HEK293T (cell line): ENCODE results near the gene CC2D1A.

Experiments
- CTCF ChIA-PET: fragments of 350-600 bp; formaldehyde crosslinking; extraction: SDS; loops from one replicate; lab custom pipeline; 2021; ENCODE audit warnings: antibody characterized with exemption, inconsistent platforms; lab: Yijun Ruan, JAX
- POLR2A ChIA-PET: fragments of 350-600 bp; formaldehyde crosslinking; extraction: SDS; loops from one replicate; lab custom pipeline; 2020; ENCODE audit warnings: antibody characterized with exemption, inconsistent platforms; lab: Yijun Ruan, JAX
- DNase-seq: peaks from one replicate; pipeline ENCODE4 v3.0.0; 2012; ENCODE audit warnings: mixed read lengths; ENCODE audit errors: extremely low spot score
- ARNT ChIP-seq: fragments of 450-650 bp; IDR thresholded peaks from 2 replicates; pipeline ENCODE4 v1.6.1; 2017; ENCODE audit warnings: mild to moderate bottlenecking
- BHLHE40 ChIP-seq: fragments of 450-650 bp; IDR thresholded peaks from 2 replicates; pipeline ENCODE4 v1.6.1; 2016; ENCODE audit warnings: mild to moderate bottlenecking, moderate library complexity, borderline replicate concordance
- CTBP1 ChIP-seq: fragments of 450-650 bp; IDR thresholded peaks from 2 replicates; pipeline ENCODE4 v1.6.1; 2016; ENCODE audit warnings: borderline replicate concordance
- ELF4 ChIP-seq: fragments of 450-650 bp; IDR thresholded peaks from 2 replicates; pipeline ENCODE4 v1.6.1; 2017; ENCODE audit warnings: antibody characterized with exemption
- FOXA1 ChIP-seq: fragments of 450-650 bp; IDR thresholded peaks from 2 replicates; pipeline ENCODE4 v1.6.1; 2016; ENCODE audit warnings: mild to moderate bottlenecking
- FOXK2 ChIP-seq: fragments of 450-650 bp; IDR thresholded peaks from 2 replicates; pipeline ENCODE4 v1.6.1; 2016; ENCODE audit warnings: mild to moderate bottlenecking
- FOXM1 ChIP-seq: fragments of 450-650 bp; IDR thresholded peaks from 2 replicates; pipeline ENCODE4 v1.6.1; 2017; ENCODE audit warnings: mild to moderate bottlenecking, borderline replicate concordance
- HDGF ChIP-seq: fragments of 450-650 bp; IDR thresholded peaks from 2 replicates; pipeline ENCODE4 v1.6.1; 2017; ENCODE audit warnings: antibody characterized with exemption, borderline replicate concordance
- L3MBTL2 ChIP-seq: fragments of 450-650 bp; conservative IDR thresholded peaks from 2 replicates; pipeline ENCODE4 v1.6.1; 2016; ENCODE audit warnings: mild to moderate bottlenecking
- LEF1 ChIP-seq: fragments of 450-650 bp; IDR thresholded peaks from 2 replicates; pipeline ENCODE4 v1.6.1; 2017; ENCODE audit warnings: mild to moderate bottlenecking, borderline replicate concordance
- NFRKB ChIP-seq: fragments of 450-650 bp; IDR thresholded peaks from 2 replicates; pipeline ENCODE4 v1.6.1; 2016; ENCODE audit warnings: mild to moderate bottlenecking, moderate library complexity
- PKNOX1 ChIP-seq: fragments of 450-650 bp; IDR thresholded peaks from 2 replicates; pipeline ENCODE4 v1.6.1; 2016
- SP1 ChIP-seq: fragments of 450-650 bp; IDR thresholded peaks from 2 replicates; pipeline ENCODE4 v1.6.1; 2017
- SUZ12 ChIP-seq: fragments of 450-650 bp; IDR thresholded peaks from 2 replicates; pipeline ENCODE4 v1.6.1; 2016; ENCODE audit warnings: mild to moderate bottlenecking
- TARDBP ChIP-seq: fragments of 450-650 bp; IDR thresholded peaks from 2 replicates; pipeline ENCODE4 v1.6.1; 2016
- ZNF384 ChIP-seq: fragments of 450-650 bp; IDR thresholded peaks from 2 replicates; pipeline ENCODE4 v1.6.1; 2016

The CC2D1A gene

GRCh38 chr19:13954185-13954584, 48.2 kb downstream of the CC2D1A start:
- DNase-seq: no peak
- ChIA-PET CTCF (no interaction called here), POLR2A (interaction anchor here (1.2 to 2.4 kb wide), 2 partner anchors 15 to 52 kb away, joined by 6 to 9 read pairs; partner anchors contain the start of gene RFX1)
- TF ChIP-seq ELF4 (no peak), FOXK2 (no peak), TARDBP (no peak), ARNT (no peak), FOXM1 (no peak), ZNF384 (no peak), NFRKB (no peak), BHLHE40 (no peak), HDGF (no peak), L3MBTL2 (no peak), LEF1 (no peak), SP1 (no peak), CTBP1 (no peak), PKNOX1 (no peak), FOXA1 (no peak), SUZ12 (no peak)

GRCh38 chr19:13955662-13956364, 49.8 kb downstream of the CC2D1A start:
- DNase-seq: no peak
- CTCF ChIA-PET: no interaction called here
- POLR2A ChIA-PET: no interaction called here
- TF ChIP-seq HDGF: no peak
- no peak for TF ChIP-seq ZNF384
- no peak for TF ChIP-seq SUZ12
- TF ChIP-seq BHLHE40: no peak
- TF ChIP-seq NFRKB: no peak
- TF ChIP-seq FOXK2: no peak
- no peak for TF ChIP-seq SP1

GRCh38 chr19:13956365-13956744, 50.4 kb downstream of the CC2D1A start:
- no peak for TF ChIP-seq HDGF
- TF ChIP-seq FOXK2: no peak
- TF ChIP-seq ELF4: no peak
- no peak for TF ChIP-seq SUZ12
- TF ChIP-seq ZNF384: no peak
- TF ChIP-seq ARNT: no peak
- TF ChIP-seq TARDBP: no peak
- no peak for TF ChIP-seq PKNOX1
- TF ChIP-seq SP1: no peak
- TF ChIP-seq FOXA1: no peak
- TF ChIP-seq FOXM1: no peak
- TF ChIP-seq BHLHE40: no peak
- TF ChIP-seq L3MBTL2: no peak
- no peak for TF ChIP-seq LEF1
- TF ChIP-seq NFRKB: no peak
- TF ChIP-seq CTBP1: no peak
- no peak for DNase-seq
- CTCF ChIA-PET: no interaction called here
- POLR2A ChIA-PET: no interaction called here

GRCh38 chr19:13957051-13957450, 51.0 kb downstream of the CC2D1A start:
- CTCF ChIA-PET: no interaction called here
- no peak for DNase-seq
- TF ChIP-seq FOXM1: no peak
- no peak for TF ChIP-seq FOXK2
- no peak for TF ChIP-seq TARDBP
- no peak for TF ChIP-seq LEF1
- TF ChIP-seq L3MBTL2: no peak
- TF ChIP-seq ELF4: no peak
- TF ChIP-seq SP1: no peak
- TF ChIP-seq BHLHE40: no peak
- TF ChIP-seq PKNOX1: no peak
- no peak for TF ChIP-seq NFRKB
- TF ChIP-seq ZNF384: no peak
- no peak for TF ChIP-seq CTBP1
- TF ChIP-seq SUZ12: no peak
- TF ChIP-seq FOXA1: no peak
- POLR2A ChIA-PET: no interaction called here

- CTCF ChIA-PET: interaction anchor here (0.7 kb wide), 1 partner anchor 24 kb away, joined by 3 read pairs; no protein-coding TSS in a partner anchor
These were observed 52.0 kb downstream of the CC2D1A start for GRCh38 chr19:13958043-13958442.

More at GRCh38 chr19:13958043-13958442, 52.0 kb downstream of the CC2D1A start:
- POLR2A ChIA-PET: no interaction called here
- DNase-seq: no peak
- TF ChIP-seq BHLHE40 (no peak), FOXK2 (no peak), NFRKB (no peak), FOXA1 (no peak), L3MBTL2 (no peak), ZNF384 (no peak), SP1 (no peak), CTBP1 (no peak), ARNT (no peak), SUZ12 (no peak), HDGF (no peak), LEF1 (no peak), ELF4 (no peak), FOXM1 (no peak), TARDBP (no peak)
